C4-2B (cell line): ENCODE data around the gene NRXN3.

ENCODE experiments used
- ZFX ChIP-seq: fragments of 450-650 bp; IDR thresholded peaks from 2 replicates; pipeline ENCODE4 v1.6.1; 2017
- TF ChIP-seq, protein P1 (sequence below): fragments of 450-650 bp; conservative IDR thresholded peaks from 2 replicates; pipeline ENCODE4 v1.5.1; 2017; ENCODE audit warnings: mild to moderate bottlenecking

GRCh38 chr14:78848234-78848820 is 678.2 kb downstream of the NRXN3 start:
- TF ChIP-seq, protein P1, sequence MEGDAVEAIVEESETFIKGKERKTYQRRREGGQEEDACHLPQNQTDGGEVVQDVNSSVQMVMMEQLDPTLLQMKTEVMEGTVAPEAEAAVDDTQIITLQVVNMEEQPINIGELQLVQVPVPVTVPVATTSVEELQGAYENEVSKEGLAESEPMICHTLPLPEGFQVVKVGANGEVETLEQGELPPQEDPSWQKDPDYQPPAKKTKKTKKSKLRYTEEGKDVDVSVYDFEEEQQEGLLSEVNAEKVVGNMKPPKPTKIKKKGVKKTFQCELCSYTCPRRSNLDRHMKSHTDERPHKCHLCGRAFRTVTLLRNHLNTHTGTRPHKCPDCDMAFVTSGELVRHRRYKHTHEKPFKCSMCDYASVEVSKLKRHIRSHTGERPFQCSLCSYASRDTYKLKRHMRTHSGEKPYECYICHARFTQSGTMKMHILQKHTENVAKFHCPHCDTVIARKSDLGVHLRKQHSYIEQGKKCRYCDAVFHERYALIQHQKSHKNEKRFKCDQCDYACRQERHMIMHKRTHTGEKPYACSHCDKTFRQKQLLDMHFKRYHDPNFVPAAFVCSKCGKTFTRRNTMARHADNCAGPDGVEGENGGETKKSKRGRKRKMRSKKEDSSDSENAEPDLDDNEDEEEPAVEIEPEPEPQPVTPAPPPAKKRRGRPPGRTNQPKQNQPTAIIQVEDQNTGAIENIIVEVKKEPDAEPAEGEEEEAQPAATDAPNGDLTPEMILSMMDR, result peak; percentile 95
- TF ChIP-seq ZFX, result no peak
